HG03575 (cell line): ENCODE data around the gene KCNMA1.
"Not testable (repeated sequence)": the region's sequence is repeated elsewhere in the genome, so short reads cannot be mapped to it uniquely, and the experiment has no call there.

Source experiments
- ATAC-seq: cut with Tn5 transposase; IDR thresholded peaks from one replicate; pipeline ENCODE4 v1.9.1; 2021; ENCODE audit not compliant: unreplicated experiment, insufficient number of reproducible peaks, low FRiP score; ENCODE audit errors: extremely low read depth

Gene KCNMA1

DNA sequence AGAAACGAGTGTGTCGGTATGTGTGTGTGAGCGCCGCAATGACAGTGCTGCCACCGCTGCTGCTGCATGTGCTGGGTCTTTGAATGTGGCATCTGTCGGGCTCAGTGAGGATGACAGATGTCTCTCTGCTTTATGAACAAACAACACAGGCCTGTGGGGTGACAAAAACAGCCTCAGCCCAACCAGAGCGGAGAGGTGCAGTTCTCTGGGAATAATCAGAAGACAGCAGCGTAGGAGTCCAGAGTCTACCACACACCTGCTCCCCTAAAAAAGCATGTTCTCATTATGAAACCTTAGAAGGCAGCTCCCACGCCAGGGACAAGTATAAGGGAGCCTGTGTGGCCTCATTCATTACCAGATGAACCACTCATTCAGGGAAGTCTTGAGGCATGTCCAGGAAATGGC, 278.3 kb downstream of the KCNMA1 start:
- no peak for ATAC-seq

DNA sequence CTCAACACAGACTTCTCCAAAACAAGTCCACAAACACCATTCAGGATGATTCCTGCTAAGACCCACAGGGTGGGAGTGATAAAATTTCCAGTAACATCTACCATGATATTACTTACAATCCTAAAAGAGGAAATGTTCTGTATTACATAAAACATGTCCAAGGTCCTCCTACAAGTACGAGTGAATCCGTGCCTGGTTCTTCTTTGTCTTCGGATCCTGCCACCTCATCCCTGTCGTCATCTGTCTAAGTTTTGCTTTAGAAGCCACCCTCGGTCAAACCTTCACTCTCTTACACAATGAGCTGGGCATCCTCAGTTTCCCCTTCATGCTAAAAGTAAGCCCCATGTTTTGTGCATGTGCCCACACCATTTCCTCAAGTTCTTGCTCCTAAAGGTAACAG, 279.0 kb downstream of the KCNMA1 start:
- no peak for ATAC-seq

DNA sequence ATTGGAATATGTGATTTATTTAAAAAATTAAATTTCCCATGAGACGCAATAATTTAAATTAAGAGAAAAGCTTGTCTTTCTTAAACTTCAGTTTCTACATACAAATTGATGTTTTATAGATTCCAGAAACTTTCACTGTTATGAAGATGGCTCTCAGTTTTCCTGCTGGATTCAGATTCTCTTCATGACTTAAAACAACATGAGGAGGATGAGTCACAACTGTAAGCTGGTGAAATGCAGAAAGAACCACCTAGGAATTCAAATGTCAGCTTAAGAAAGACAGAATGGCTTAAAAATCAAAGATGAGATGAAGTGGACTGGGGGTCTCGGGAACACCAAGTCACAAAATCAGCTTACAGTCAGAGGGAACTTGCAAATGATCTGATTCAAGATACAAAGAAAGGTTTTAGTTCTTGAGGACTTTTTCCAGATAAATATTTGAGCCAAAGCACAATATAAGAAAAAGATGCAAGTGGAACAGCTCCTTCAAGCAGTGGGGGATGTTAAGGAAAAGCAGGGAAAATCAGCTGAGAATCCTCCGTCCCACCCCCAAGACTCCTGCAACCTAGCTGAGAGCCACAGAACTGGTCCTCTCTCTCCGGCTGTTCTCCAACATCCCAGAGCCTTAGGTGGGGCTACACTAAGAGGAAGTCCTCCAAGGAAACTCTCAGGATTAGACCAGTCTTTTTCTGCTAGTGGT, 279.8 kb downstream of the KCNMA1 start:
- no peak for ATAC-seq

DNA sequence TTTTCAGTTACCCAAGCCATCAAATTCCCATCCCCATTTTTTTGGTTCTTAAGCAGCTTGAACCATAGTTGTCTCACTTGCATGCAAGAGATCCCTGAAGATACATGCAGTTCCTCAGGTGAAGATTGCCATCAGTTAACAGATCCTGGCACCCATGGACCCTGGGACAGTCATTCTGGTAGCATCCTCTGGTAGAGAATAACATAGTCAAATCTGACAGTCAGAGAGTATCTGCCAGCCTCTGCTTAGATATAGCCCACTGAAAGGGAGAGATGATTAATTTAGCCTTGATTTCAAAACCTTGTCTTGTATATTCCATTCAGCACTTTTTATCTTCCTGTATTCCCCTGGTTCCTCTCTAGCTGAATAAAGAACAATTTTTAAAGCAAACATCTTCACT, 280.4 kb downstream of the KCNMA1 start:
- no peak for ATAC-seq

DNA sequence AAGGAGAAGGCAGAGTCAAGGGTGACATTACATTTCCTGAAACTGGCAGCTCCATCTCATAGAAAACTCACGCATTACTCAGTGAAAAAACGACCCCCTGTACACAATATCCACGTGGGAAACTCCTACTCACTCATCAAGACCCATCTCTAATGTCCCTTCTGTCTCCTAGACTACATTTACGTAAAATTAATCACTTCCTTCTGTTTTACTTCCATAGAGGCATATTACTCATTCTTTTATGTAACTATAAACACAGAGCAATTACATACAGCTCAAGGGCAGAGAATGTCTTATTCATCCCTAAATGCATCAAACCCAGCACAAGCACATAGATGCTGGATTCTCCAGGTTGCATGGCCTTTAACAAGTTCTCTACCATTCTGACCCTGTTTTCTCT, 281.8 kb downstream of the KCNMA1 start:
- ATAC-seq = no peak

DNA sequence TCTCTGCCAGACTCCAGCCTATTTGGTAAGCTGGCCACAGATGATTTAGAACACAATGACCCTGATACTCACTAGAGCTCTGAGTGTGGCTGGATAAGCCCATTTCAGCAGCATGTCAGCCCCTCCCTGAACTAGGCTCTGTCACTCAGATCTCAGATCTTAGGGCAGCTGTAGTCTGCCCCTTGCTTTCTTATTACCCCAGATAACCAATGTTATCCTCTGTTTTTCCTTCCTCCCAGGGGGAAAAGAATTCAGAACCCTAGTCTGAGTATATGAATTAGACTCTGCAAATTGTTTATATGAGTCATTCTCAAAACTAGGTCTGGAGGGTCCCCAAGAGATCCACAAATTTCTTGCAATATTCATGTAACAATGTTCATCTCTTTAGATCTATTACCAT, 286.2 kb downstream of the KCNMA1 start:
- ATAC-seq = no peak

DNA sequence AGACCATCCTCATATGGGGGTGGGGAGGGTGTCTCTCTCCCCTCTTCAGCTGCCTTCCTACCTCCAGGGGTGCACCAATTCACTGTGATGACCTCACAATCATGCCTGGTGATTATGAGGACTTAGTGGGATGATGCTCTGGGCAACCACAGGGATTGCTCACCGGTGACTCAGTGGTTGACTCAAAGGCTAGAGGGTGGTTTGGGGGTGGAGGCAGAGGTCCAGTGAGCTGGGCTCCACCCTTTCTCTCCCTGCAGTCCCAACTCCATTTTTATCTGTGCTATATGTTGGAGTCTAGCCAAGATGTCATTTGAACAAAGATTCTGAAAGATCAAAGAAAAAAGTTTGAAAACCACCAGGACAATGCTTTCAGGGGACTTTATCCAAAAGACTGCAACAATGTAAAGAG, 286.9 kb downstream of the KCNMA1 start:
- ATAC-seq = no peak

DNA sequence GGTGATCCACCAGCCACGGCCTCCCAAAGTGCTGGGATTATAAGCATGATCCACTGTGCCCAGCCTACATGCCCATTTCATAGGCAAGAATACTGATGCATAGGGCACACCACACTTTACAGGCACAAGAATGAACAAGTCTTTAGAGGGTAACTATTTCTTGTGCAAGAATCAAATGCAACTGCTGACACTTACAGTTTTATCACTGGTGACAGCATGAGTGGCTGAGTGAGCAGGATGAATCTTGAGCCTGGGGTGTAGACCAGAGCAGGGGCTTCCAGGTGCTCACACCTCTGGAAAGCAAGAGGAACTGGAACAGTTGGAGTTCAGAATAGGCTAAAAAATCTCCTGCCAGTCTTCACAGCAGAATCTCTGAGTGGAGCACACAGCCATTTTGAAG, 287.5 kb downstream of the KCNMA1 start:
- no peak for ATAC-seq

DNA sequence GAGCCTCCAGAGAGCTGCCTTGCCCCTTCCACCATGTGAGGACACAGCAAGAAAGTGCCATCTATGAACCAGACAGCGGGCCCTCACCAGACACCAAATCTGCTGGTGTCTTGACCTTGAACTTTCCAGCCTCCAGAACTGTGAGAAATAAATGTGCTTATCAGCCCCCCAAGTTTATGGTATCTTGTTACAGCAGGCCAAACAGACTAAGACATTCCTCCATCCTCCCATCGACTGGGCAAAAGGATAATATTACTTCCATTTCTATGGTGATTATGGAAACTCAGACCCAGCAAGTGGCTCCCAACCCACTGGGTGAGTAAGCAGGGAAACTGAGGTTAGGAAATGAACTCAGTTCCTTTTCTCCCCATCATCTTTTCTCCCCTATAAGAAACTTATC, 288.4 kb downstream of the KCNMA1 start:
- no peak for ATAC-seq

DNA sequence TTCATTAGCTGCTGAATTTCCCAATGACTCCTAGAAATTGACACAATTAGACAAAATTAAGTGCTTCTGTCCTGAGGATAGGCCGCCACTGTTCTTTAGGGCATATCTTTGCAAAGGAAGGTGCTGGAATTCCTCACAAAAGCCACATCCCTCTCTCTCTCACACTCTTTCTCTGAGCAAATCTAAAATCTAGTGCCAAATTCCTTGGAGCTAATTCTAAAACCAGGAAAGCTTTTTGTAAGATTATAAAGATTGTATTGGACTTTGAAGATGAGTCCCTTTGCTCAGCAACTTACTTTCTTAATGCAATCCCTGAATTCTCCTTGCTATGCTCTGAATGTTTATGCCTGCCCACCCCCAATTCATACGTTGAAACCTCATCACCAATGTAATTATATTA, 288.9 kb downstream of the KCNMA1 start:
- no peak for ATAC-seq

DNA sequence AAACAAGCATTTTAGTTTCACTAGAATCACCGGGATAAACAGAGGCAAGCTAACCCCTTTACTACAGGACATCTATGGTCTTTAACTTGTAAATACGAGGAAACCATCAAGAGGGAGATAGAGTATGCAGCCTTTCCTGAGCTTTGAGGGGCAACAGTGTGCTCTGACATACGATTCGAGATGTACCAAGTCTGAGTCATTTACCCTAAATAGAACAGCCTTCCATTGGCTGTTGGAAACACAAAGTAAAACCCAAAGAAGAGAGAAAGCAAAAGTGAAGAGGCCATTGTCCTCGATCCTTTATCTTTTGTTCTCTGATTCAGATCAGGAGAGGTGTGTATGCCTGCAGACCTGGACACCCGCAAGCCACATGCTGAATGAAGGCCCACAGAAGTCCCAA, 289.5 kb downstream of the KCNMA1 start:
- ATAC-seq = no peak

DNA sequence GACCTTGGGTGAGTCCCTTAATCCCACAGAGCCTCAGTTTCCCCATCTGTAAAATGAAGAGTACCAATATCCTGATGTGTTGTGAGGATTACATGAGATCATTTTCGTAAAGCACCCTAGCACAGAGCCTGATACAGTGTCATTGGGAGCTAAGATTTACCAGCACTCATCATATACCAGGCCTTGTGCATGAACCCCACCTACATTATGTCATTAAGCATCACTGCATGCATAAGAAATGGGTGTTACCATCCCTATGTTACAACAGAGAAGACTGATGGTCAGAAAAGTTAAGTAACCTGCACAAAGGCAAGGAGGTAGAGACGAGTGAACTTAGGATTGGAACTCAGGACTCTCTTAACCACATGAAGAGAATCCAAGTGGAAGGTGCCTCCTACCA, 290.6 kb downstream of the KCNMA1 start:
- ATAC-seq = no peak

DNA sequence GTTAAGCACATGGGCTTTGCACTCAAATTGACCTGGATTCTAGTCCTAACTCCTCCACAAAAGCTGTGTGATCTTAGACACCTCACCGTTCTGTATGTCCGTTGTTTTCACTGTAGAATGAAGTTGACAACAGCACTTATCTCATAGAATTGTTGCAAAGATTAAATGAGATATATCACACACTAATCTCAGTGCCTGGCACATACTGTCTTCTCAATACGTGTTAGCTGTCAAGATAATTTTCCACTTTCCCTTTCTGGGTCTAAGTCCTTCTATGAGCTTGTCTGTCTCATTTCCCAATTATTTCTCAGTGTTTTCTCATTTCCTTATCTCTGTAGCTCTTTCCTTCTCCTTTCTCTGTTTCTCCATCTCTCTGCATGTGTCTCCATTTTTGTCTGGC, 296.6 kb downstream of the KCNMA1 start:
- ATAC-seq = no peak

DNA sequence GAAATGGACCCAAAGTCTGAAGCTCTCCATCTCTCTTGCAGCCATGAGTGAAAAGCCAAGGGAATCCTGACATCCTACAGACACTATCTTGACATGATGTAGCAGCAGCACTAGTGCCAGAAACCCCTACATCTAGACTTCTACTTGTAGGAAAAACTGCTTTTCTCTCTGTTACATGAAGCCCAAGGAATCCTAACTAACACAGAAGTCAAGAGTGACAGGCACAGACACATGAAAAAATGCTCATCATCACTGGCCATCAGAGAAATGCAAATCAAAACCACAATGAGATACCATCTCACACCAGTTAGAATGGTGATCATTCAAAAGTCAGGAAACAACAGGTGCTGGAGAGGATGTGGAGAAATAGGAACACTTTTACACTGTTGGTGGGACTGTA, 297.7 kb downstream of the KCNMA1 start:
- not testable (repeated sequence) for ATAC-seq

DNA sequence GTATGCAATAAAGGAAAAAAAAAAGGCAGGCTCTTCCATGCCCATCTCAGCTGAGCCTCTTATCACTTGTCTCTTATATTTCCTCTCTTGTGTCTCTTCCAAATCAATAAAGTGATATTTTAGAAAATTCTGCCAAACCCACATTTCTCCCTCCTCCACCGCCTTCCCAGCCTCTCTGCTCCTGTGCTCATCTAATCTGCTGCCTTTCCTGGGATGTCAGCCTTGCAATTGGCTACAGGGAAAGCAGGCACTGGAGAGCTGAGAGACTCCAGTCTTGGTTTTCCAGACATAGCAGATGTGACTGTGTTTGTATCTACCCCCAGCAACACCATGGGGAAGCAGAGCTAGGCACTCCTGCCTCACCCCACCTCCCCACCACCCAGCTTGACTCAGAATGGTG, 298.4 kb downstream of the KCNMA1 start:
- no peak for ATAC-seq

DNA sequence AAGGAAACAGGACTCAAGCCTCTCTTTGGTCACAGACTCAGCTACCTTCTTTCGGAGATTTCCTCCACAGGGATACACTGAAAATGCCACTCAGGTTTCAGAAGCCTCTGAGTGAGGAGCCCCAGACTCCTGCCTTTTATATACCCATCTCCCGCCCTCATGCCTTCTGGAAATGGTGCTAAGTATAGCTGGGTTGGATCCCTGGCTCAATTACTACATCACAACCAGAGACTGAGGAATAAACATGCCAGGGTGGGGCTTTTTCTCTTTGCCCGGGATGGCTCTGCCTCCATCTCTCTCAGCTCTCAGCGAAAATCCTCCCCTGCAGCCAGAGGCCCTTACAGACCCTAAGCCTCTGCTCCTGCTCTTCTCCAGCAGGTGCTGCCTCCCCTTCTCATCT, 299.5 kb downstream of the KCNMA1 start:
- no peak for ATAC-seq

DNA sequence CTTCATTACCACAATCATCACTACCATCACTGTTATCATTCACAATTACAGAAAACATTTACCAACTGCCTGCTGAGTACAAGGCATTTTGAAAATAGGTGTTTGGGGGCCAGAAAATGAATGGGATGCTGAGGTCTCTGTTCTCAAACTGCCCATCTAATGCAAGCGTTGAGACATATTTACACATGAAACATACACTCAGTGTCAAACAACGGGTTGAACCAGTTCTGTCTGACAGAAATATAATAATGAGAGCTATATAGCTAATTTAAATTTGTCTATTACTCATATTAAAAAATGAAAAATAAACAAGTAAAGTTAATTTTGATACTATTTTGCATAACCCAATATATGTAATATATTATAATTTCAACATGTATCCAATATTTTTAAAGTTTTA, 303.1 kb downstream of the KCNMA1 start:
- ATAC-seq = no peak

DNA sequence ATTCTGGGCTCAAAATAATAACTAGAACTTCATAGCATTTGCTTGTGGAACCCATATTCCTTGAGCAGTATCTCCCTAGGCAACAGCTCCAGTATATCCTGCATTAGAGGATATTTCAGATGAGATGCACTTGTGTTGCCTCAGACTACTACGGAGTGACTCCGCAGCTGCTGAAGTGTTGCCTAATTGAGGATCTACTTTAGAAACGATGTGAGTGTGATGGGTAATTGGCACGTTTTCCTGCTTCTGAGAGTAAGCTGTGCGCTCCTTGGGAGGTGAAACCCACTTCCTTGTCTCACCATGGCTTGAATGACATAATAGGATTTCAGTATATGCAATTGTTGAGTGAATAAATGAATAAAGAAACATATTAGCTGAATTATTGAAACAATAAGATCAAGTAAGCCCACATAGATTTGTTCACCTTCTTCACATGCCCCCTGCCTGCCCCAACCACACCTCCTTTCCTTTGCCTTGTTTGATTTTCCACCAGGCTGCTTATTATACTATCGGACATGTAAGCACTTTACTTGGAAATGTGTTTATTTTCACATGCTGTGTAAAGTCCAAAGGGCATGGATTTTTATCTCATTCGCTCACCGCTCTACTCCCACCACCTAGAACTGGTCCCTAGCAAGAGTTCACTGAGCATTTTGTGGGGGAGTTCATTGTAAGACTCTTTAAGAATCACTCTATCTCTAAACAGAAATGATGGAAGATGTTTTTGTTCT, 303.8 kb downstream of the KCNMA1 start:
- no peak for ATAC-seq

DNA sequence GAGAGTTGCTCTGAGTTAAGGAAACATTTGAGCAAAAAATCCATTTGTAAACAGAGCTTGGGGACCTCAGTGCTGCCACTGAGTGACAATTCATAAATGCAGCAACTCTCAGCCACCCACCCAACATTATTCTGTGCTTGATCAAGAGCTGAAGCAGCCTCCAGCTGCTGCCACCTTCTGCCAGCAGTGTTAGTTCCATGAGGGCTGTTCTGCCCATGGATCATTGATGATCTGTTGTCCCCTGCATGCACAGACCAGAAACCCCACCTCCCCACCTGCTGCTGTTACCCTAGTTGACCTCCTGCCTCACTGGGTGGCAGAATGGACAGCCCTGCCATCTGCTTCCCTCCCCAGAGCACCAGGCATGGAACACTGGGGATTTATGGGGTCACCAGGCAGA, 305.4 kb downstream of the KCNMA1 start:
- no peak for ATAC-seq

DNA sequence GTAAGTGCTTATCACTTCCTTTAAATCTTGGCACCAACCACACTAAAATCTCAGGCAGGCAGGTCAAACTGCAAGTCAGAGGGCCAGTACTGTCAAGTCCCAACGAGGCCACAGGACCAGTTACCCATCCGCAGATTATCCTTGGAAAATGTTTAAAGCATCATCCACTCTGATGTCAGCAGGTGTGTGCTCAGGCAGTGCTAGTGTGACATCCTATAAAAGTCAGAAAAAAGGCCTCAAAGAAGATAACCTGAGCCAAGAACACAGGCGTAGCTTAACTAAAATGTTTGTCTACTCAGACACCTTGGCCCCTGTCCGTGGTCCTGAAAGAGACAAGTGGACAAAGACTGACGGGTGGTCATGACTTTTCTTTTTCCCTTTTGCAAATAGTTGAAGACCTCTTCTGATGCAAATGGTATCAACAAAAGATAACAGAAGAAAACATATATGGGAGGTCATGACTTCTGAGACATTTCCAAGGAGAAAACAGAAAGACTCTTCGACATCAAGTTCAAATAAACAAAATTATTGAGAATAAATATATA, 309.3 kb downstream of the KCNMA1 start:
- no peak for ATAC-seq

DNA sequence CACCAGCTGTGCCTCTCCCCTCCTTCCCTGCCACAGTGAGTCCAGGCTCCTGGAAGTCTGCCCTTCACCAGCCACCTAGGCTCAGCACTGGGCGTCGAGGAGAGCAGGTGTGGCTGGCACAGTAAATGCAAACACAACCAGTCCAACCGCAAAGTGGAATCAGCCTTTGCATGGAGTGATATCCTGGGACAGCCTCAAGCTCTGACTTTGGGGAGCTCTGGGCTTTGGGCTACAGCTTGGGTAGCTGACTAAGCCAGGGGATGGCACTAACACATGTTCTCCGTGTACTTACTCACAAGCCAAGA, 312.4 kb downstream of the KCNMA1 start:
- no peak for ATAC-seq
